HepG2 (cell line): ENCODE results near the gene GALNT16. TPM values are rescaled to one million over a fixed set of nuclear protein-coding genes. Genes with fewer than 3 reads are reported as not detected.

Experiments
- MLLT10 ChIP-seq: sonication (generic); formaldehyde crosslinking; IDR thresholded peaks from 2 replicates; pipeline ENCODE4 v1.4.0; 2020; ENCODE audit warnings: missing genetic modification reagents
- ZNF24 ChIP-seq: fragments of 450-650 bp; IDR thresholded peaks from 2 replicates; pipeline ENCODE4 v1.6.1; 2017; ENCODE audit warnings: antibody characterized with exemption, mild to moderate bottlenecking
- ZNF569 ChIP-seq: sonication (generic); formaldehyde crosslinking; IDR thresholded peaks from 2 replicates; pipeline ENCODE4 v1.5.0; 2020; ENCODE audit warnings: mild to moderate bottlenecking, missing genetic modification reagents, moderate library complexity, borderline replicate concordance
- ZNF616 ChIP-seq: sonication (generic); formaldehyde crosslinking; IDR thresholded peaks from 2 replicates; pipeline ENCODE4 v1.5.0; 2020; ENCODE audit warnings: low read depth, mild to moderate bottlenecking, missing genetic modification reagents
- polyA plus RNA-seq, 8 experiments: library from polyadenylated mRNA; depleted of rRNA in 3 of 8; stranded (reverse) in 7 of 8; unstranded in 1 of 8; fragments of >200 nt; fragmentation: Illumina TruSeq in 4 of 8; extraction: Trizol in 4 of 8; gene quantifications; 2 replicates each; pipeline versions ENCODE4 v1.2.1 to v1.2.3, GENCODE V29; 2011 to 2016; ENCODE audit warnings: low read depth in 4 of 8, missing spikeins in 1 of 8, mixed read lengths in 1 of 8; ENCODE audit not compliant: insufficient read depth in 1 of 8
- total RNA-seq, 5 experiments: library from RNA; depleted of rRNA; stranded (reverse); fragments of >200 nt; fragmentation: Illumina TruSeq; extraction: Trizol; gene quantifications; 2 replicates each; pipeline ENCODE4 v1.2.3, GENCODE V29; 2016; ENCODE audit warnings: low read depth in 1 of 5
- TF ChIP-seq, protein P1 (sequence below): IDR thresholded peaks from 2 replicates; pipeline ENCODE4 v1.6.1; 2016; ENCODE audit warnings: missing compliant biosample characterization, missing genetic modification reagents, borderline replicate concordance
- TF ChIP-seq, protein P2 (sequence below): sonication (generic); formaldehyde crosslinking; IDR thresholded peaks from 2 replicates; pipeline ENCODE4 v1.8.1; 2022; ENCODE audit warnings: mild to moderate bottlenecking, missing genetic modification reagents
- TF ChIP-seq, protein P3 (sequence below): sonication (generic); formaldehyde crosslinking; IDR thresholded peaks from 2 replicates; pipeline ENCODE4 v1.4.0; 2020; ENCODE audit warnings: mild to moderate bottlenecking, missing genetic modification reagents
- TF ChIP-seq, protein P4 (sequence below): sonication (generic); formaldehyde crosslinking; IDR thresholded peaks from 2 replicates; pipeline ENCODE4 v1.4.0; 2020; ENCODE audit warnings: missing genetic modification reagents, borderline replicate concordance
- TF ChIP-seq, protein P5 (sequence below): IDR thresholded peaks from 2 replicates; pipeline ENCODE4 v1.6.1; 2016; ENCODE audit warnings: mild to moderate bottlenecking

GALNT16 gene
- total and polyA plus RNA-seq, 2 of the 13 experiments (the other 11 are each of a cell fraction or from before 2014, with no cell fraction given), result 0.54 to 0.82 TPM

DNA sequence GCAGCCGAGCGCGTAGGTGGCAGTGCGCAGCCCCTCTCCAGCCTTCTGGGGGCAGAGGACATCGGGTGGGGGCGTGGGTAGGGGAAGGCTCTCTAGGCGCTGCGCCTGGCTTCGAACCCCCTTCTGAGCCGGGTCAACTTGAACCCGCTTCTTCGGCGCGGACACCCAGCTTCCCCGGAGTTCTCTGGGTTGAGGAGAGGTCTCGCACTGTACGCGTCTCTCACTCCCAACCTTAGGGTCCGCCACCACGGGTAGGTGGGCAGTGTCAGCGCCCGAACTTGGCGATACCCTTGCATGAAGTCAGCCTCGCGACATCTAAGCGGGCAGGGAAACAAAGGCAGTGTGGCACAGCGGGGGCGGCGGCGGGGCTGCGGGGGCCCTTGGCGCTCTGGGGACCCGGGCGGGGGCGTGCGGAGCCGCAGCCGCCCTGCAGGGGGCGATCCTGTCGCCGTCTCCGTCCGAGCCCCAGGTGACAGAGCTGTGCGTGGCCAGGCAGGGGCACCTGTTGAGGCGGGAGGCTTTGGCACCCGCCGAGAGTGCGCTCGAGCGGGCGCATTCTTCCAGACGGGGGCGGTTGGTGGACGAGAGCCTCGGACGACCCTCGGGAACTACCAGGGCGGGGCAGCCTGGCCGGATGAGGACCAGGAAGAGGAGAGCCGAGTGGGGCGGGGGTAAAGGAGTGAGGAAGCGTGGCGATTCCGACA lies 1.1 kb downstream of the GALNT16 start (continued):
- TF ChIP-seq, protein P1, sequence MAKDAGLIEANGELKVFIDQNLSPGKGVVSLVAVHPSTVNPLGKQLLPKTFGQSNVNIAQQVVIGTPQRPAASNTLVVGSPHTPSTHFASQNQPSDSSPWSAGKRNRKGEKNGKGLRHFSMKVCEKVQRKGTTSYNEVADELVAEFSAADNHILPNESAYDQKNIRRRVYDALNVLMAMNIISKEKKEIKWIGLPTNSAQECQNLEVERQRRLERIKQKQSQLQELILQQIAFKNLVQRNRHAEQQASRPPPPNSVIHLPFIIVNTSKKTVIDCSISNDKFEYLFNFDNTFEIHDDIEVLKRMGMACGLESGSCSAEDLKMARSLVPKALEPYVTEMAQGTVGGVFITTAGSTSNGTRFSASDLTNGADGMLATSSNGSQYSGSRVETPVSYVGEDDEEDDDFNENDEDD (CRISPR knock-in tag), result no peak
- TF ChIP-seq ZNF569 (CRISPR knock-in tag) (no peak), MLLT10 (no peak), ZNF616 (CRISPR knock-in tag) (no peak), ZNF24 (no peak)
- TF ChIP-seq, protein P2, sequence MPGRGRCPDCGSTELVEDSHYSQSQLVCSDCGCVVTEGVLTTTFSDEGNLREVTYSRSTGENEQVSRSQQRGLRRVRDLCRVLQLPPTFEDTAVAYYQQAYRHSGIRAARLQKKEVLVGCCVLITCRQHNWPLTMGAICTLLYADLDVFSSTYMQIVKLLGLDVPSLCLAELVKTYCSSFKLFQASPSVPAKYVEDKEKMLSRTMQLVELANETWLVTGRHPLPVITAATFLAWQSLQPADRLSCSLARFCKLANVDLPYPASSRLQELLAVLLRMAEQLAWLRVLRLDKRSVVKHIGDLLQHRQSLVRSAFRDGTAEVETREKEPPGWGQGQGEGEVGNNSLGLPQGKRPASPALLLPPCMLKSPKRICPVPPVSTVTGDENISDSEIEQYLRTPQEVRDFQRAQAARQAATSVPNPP (CRISPR knock-in tag), result no peak
- TF ChIP-seq, protein P3, sequence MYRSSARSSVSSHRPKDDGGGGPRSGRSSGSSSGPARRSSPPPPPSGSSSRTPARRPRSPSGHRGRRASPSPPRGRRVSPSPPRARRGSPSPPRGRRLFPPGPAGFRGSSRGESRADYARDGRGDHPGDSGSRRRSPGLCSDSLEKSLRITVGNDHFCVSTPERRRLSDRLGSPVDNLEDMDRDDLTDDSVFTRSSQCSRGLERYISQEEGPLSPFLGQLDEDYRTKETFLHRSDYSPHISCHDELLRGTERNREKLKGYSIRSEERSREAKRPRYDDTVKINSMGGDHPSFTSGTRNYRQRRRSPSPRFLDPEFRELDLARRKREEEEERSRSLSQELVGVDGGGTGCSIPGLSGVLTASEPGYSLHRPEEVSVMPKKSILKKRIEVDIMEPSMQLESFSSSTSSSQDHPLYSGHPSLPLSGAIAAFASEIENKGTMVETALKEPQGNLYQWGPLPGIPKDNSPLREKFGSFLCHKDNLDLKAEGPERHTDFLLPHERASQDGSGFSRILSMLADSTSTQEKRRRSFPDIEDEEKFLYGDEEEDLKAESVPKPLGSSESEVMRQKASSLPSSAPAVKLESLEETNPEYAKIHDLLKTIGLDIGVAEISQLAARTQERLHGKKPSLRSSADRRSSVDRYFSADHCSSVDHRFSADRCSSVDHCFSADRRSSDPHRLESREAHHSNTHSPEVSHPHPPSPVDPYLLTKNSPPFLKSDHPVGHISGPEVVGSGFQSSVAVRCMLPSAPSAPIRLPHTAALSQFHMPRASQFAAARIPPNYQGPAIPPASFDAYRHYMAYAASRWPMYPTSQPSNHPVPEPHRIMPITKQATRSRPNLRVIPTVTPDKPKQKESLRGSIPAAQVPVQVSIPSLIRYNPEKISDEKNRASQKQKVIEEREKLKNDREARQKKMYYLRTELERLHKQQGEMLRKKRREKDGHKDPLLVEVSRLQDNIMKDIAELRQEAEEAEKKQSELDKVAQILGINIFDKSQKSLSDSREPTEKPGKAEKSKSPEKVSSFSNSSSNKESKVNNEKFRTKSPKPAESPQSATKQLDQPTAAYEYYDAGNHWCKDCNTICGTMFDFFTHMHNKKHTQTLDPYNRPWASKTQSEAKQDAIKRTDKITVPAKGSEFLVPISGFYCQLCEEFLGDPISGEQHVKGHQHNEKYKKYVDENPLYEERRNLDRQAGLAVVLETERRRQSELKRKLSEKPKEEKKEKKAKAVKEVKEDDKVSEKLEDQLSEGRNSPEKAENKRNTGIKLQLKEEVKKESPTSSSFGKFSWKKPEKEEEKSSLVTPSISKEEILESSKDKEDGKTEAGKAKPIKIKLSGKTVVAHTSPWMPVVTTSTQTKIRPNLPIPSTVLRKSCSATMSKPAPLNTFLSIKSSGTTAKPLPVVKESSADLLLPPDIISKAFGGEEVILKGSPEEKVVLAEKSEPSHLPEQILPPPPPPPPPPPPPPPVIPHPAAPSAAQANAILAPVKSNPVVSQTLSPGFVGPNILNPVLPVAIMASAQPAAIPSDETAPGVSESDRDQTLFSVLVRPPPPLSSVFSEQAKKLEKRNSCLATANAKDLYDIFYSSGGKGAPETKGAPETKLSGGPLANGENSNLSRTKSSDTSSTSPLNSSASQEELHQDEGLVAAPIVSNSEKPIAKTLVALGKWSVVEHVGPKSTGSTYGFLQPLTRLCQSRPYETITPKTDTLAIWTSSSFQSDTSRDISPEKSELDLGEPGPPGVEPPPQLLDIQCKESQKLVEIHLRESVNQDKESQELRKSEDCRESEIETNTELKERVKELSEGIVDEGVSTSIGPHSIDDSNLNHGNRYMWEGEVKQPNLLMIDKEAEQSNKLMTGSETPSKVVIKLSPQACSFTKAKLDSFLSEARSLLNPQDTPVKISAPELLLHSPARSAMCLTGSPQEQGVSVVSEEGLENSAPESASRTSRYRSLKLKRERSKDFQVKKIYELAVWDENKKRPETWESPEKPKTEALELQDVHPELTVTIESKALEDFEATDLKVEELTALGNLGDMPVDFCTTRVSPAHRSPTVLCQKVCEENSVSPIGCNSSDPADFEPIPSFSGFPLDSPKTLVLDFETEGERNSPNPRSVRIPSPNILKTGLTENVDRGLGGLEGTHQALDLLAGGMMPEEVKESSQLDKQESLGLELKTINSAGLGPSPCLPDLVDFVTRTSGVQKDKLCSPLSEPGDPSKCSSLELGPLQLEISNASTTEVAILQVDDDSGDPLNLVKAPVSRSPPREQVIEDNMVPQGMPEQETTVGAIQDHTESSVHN (CRISPR knock-in tag), result no peak
- TF ChIP-seq, protein P4, sequence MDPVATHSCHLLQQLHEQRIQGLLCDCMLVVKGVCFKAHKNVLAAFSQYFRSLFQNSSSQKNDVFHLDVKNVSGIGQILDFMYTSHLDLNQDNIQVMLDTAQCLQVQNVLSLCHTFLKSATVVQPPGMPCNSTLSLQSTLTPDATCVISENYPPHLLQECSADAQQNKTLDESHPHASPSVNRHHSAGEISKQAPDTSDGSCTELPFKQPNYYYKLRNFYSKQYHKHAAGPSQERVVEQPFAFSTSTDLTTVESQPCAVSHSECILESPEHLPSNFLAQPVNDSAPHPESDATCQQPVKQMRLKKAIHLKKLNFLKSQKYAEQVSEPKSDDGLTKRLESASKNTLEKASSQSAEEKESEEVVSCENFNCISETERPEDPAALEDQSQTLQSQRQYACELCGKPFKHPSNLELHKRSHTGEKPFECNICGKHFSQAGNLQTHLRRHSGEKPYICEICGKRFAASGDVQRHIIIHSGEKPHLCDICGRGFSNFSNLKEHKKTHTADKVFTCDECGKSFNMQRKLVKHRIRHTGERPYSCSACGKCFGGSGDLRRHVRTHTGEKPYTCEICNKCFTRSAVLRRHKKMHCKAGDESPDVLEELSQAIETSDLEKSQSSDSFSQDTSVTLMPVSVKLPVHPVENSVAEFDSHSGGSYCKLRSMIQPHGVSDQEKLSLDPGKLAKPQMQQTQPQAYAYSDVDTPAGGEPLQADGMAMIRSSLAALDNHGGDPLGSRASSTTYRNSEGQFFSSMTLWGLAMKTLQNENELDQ (CRISPR knock-in tag), result no peak
- TF ChIP-seq, protein P5, sequence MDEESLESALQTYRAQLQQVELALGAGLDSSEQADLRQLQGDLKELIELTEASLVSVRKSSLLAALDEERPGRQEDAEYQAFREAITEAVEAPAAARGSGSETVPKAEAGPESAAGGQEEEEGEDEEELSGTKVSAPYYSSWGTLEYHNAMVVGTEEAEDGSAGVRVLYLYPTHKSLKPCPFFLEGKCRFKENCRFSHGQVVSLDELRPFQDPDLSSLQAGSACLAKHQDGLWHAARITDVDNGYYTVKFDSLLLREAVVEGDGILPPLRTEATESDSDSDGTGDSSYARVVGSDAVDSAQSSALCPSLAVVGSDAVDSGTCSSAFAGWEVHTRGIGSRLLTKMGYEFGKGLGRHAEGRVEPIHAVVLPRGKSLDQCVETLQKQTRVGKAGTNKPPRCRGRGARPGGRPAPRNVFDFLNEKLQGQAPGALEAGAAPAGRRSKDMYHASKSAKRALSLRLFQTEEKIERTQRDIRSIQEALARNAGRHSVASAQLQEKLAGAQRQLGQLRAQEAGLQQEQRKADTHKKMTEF (CRISPR knock-in tag), result no peak
